ENCODE data around the gene PLP1. TPM values are rescaled to one million over a fixed set of nuclear protein-coding genes. Genes with fewer than 3 reads are reported as not detected.

PLP1 gene
- total RNA-seq, 4 donors from 2014 or later, result 3.8 to 13.7 (median 6.7) TPM

DNA sequence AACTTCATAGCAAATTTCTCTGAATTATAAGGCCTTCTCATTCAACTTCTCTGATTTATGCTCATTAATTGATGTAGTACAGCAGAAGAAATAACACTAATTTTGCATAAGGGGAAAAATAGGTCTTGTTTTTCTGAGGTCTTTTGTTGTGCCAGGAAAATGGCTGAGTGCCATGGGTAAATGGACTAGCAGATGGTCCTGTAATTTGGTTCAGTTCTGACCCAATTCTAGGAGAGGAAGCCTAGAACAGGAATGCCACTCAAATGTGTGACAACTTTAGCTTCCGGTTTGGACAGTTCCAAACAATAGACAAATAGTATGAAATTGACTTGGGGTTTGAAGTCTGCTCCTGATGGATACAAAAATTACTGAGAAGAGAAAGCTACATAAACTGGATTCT lies 49.2 kb downstream of the PLP1 start:
- no peak for DNase-seq
- TF ChIP-seq POLR2AphosphoS5 (IDR thresholded peaks at IDR 0.05) (no peak), POLR2A (IDR thresholded peaks at IDR 0.05) (no peak), EP300 (IDR thresholded peaks at IDR 0.05; ENCODE audit: low read depth) (no peak)
- TF ChIP-seq, protein P1, sequence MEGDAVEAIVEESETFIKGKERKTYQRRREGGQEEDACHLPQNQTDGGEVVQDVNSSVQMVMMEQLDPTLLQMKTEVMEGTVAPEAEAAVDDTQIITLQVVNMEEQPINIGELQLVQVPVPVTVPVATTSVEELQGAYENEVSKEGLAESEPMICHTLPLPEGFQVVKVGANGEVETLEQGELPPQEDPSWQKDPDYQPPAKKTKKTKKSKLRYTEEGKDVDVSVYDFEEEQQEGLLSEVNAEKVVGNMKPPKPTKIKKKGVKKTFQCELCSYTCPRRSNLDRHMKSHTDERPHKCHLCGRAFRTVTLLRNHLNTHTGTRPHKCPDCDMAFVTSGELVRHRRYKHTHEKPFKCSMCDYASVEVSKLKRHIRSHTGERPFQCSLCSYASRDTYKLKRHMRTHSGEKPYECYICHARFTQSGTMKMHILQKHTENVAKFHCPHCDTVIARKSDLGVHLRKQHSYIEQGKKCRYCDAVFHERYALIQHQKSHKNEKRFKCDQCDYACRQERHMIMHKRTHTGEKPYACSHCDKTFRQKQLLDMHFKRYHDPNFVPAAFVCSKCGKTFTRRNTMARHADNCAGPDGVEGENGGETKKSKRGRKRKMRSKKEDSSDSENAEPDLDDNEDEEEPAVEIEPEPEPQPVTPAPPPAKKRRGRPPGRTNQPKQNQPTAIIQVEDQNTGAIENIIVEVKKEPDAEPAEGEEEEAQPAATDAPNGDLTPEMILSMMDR (IDR thresholded peaks at IDR 0.05), result no peak
- no peaks in the 10 kb centered on the region for H3K36me3 ChIP-seq
- intact Hi-C loops (cut with DNase I; ENCODE audit: low total_unique reads) (no loop called here), in situ Hi-C loops (cut with MboI; ENCODE audit: low pct_ligation_motif_present in 1 of 4, low pct_unique_long_range_greater_than_20kb in 1 of 4, low sequenced_read_pairs in 3 of 4) (loop anchor here in 3 of 4 donors (10.0 to 25.0 kb wide), 3 partner anchors 111 to 311 kb away; no protein-coding TSS in a partner anchor)
- H3K9me3 ChIP-seq, result no peaks in the 10 kb centered on the region
- H3K4me1 ChIP-seq, result no peaks in the 10 kb centered on the region
- H3K27ac ChIP-seq, result no peak overlapping the region
- WGBS, 2 donors (ENCODE audit: low coverage in 1 of 2), result 71 to 76% methylated on average over 1 of the region's 1 CpG
- H3K27me3 ChIP-seq, result no peaks in the 10 kb centered on the region
- no peak overlapping the region for H3K4me3 ChIP-seq

DNA sequence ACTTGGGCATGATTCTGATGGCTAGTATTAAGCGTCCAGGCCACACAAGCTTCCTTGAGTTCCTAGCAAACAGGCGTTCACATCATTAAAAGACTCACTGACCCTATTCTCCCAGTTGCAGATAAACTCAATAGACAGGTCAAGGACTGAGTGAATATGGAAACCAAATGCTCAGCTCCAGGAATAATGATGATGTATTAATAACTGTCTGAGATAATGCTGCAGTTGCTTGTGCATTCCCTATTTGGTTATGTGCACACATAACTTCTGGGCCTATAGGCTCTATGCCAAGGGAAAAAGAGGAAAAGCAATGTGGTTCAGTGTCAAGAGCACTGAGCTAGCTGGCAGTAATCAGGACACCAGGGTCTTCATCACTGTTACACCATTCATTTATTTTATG lies 51.9 kb downstream of the PLP1 start:
- no peaks in the 10 kb centered on the region for H3K27me3 ChIP-seq
- DNase-seq, result no peak
- no peaks in the 10 kb centered on the region for H3K4me1 ChIP-seq
- TF ChIP-seq POLR2A (IDR thresholded peaks at IDR 0.05) (no peak), POLR2AphosphoS5 (IDR thresholded peaks at IDR 0.05) (no peak), EP300 (IDR thresholded peaks at IDR 0.05; ENCODE audit: low read depth) (no peak)
- TF ChIP-seq, protein P1 (IDR thresholded peaks at IDR 0.05), result no peak
- in situ Hi-C loops (cut with MboI; ENCODE audit: low pct_ligation_motif_present in 1 of 4, low pct_unique_long_range_greater_than_20kb in 1 of 4, low sequenced_read_pairs in 3 of 4), result loop anchor here in 3 of 4 donors (10.0 to 25.0 kb wide), 3 partner anchors 109 to 309 kb away; no protein-coding TSS in a partner anchor
- intact Hi-C loops (cut with DNase I; ENCODE audit: low total_unique reads), result no loop called here
- H3K9me3 ChIP-seq, result no peaks in the 10 kb centered on the region
- H3K4me3 ChIP-seq, result no peak overlapping the region
- WGBS, 2 donors (ENCODE audit: low coverage in 1 of 2), result 78% methylated on average over 2 of the region's 2 CpGs; no CpG with 5 or more reads in 1 of the 2 donors
- H3K36me3 ChIP-seq, result no peaks in the 10 kb centered on the region
- peak overlapping the region in 3 of 4 donors; percentile 20 to 42 (median 39) for H3K27ac ChIP-seq

DNA sequence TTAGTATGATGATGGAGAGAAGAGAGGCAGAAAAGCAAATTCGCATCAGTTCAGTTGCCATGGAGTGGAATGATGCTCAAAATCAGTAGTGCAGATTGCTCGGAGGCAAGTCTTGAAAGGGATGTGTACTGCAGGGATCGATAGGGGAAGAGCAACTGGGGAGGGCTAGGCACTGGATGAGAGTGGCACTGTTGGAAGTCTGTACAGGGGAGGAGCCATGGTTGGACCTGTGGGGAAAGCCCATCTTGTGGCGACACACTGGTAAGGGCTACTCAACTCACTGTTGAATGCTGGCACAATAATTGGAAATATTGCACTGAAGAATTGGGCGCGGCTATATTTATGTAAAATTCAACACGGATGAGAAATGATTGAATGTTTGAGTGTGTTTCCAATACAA lies 54.2 kb downstream of the PLP1 start:
- no peak for TF ChIP-seq EP300 (IDR thresholded peaks at IDR 0.05; ENCODE audit: low read depth)
- intact Hi-C loops (cut with DNase I; ENCODE audit: low total_unique reads), result no loop called here
- WGBS, 2 donors (ENCODE audit: low coverage in 1 of 2), result 76 to 80% methylated on average over 1 to 7 of the region's 7 CpGs
- Histone ChIP-seq H3K36me3 (no peaks in the 10 kb centered on the region), H3K9me3 (no peaks in the 10 kb centered on the region), H3K27ac (no peak overlapping the region), H3K4me3 (no peak overlapping the region), H3K27me3 (no peaks in the 10 kb centered on the region), H3K4me1 (no peaks in the 10 kb centered on the region)
- DNase-seq, result no peak
- in situ Hi-C loops (cut with MboI; ENCODE audit: low pct_ligation_motif_present in 1 of 4, low pct_unique_long_range_greater_than_20kb in 1 of 4, low sequenced_read_pairs in 3 of 4), result loop anchor here in 3 of 4 donors (25.0 kb wide), 2 partner anchors 106 to 306 kb away; no protein-coding TSS in a partner anchor

DNA sequence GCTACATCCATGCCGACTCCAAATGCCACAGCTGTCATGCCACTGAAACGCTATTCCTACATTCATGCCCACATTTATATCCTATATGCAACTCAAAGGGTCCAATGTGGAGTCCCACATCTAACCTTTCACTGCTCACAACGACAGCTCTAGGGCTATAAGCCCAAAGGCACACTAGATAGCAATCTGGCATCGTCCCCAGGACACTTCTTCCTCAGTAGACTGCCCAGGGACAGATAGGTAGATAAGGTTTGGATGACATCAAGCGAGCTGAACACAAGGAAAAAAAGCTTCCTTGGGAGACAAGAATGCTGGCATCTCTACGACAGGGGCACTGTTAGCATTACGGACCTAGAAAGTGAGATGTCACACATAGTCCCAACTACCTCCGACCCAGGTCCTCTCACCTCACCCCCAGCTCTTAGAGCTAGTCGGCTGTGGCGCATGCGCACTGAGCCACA lies 54.7 kb downstream of the PLP1 start:
- TF ChIP-seq EP300 (IDR thresholded peaks at IDR 0.05; ENCODE audit: low read depth) (no peak), POLR2AphosphoS5 (IDR thresholded peaks at IDR 0.05) (no peak), POLR2A (IDR thresholded peaks at IDR 0.05) (no peak)
- TF ChIP-seq, protein P1 (IDR thresholded peaks at IDR 0.05), result no peak
- WGBS, 2 donors (ENCODE audit: low coverage in 1 of 2), result 3 to 38% methylated on average over 5 to 11 of the region's 11 CpGs
- no peaks in the 10 kb centered on the region for H3K27me3 ChIP-seq
- no peaks in the 10 kb centered on the region for H3K4me1 ChIP-seq
- H3K9me3 ChIP-seq, result no peaks in the 10 kb centered on the region
- DNase-seq, result no peak
- in situ Hi-C loops (cut with MboI; ENCODE audit: low pct_ligation_motif_present in 1 of 4, low pct_unique_long_range_greater_than_20kb in 1 of 4, low sequenced_read_pairs in 3 of 4), result loop anchor here in 3 of 4 donors (25.0 kb wide), 2 partner anchors 106 to 306 kb away; no protein-coding TSS in a partner anchor
- H3K27ac ChIP-seq, result peak overlapping the region; percentile 64 to 81 (median 76)
- H3K4me3 ChIP-seq, result peak overlapping the region; percentile 33 to 73 (median 52)
- no peaks in the 10 kb centered on the region for H3K36me3 ChIP-seq
- intact Hi-C loops (cut with DNase I; ENCODE audit: low total_unique reads), result no loop called here
